Mucosa of descending colon (tissue), 3 donors: ENCODE results near the gene SOX5. TPM values are rescaled to one million over a fixed set of nuclear protein-coding genes. Genes with fewer than 3 reads are reported as not detected.

Source experiments
- ATAC-seq: fragments of 200-7000 bp; cut with Tn5 transposase; one replicate; pipeline ENCODE4 v1.9.1; 2020; ENCODE audit warnings: mild to moderate bottlenecking, moderate library complexity
- DNase-seq, 3 donors: peaks; one replicate each; pipeline ENCODE4 v3.0.0-alpha.2; 2020
- H3K36me3 ChIP-seq: fragments of 200-600 bp; one replicate; pipeline ENCODE4 v1.8.0; 2021; ENCODE audit warnings: low read depth, mild to moderate bottlenecking
- H3K4me1 ChIP-seq: fragments of 200-600 bp; one replicate; pipeline ENCODE4 v1.8.0; 2021; ENCODE audit warnings: low read depth, mild to moderate bottlenecking
- H3K4me3 ChIP-seq: fragments of 200-600 bp; one replicate; pipeline ENCODE4 v1.8.0; 2021; ENCODE audit warnings: mild to moderate bottlenecking
- H3K9me3 ChIP-seq: fragments of 200-600 bp; one replicate; pipeline ENCODE4 v1.8.0; 2021; ENCODE audit warnings: mild to moderate bottlenecking
- CTCF ChIP-seq: fragments of 200-600 bp; IDR thresholded peaks from one replicate; pipeline ENCODE4 v1.8.0; 2022; ENCODE audit warnings: antibody characterized with exemption, mild to moderate bottlenecking
- intact Hi-C, 2 donors: fragments of 100-400 bp; cut with DNase I in 1 of 2; cut with micrococcal nuclease in 1 of 2; formaldehyde crosslinking; loops; one replicate each; pipeline versions ENCODE4 v1.11.0 to v1.11.1; 2022; cut with DNase I, micrococcal nuclease
- total RNA-seq, 3 donors: library from RNA; stranded (reverse); fragmentation: NEBNext Ultra II Directional in 2 of 3; extraction: Animal tissue kit (Norgen Biotek cat#: 25700) in 2 of 3; gene quantifications; one replicate each; pipeline versions ENCODE4 v1.2.1 to v1.2.4, GENCODE V29; 2021 to 2023
- donor health status: DM: no; HTN: no; CAD: no; lungs with moderate emphysema.
- donor health status: DM: no; HTN: no; CAD: no.
- donor health status: DM: no; HTN: yes; CAD: no.

The SOX5 gene
- total RNA-seq, 3 donors from 2014 or later, result 2.8 to 13.0 (median 3.3) TPM

- ATAC-seq (no peak), DNase-seq (no peak)
- H3K9me3 ChIP-seq, result no peaks in the 10 kb centered on the region
- H3K4me3 ChIP-seq, result no peak overlapping the region
- intact Hi-C loops, result no loop called here
- H3K4me1 ChIP-seq, result no peaks in the 10 kb centered on the region
- no peaks in the 10 kb centered on the region for H3K36me3 ChIP-seq
- TF ChIP-seq CTCF, result no peak
Measured at GRCh38 chr12:23931176-23931575, 18.3 kb downstream of the SOX5 start.

- DNase-seq (no peak), ATAC-seq (no peak)
- no peak for TF ChIP-seq CTCF
- H3K4me1 ChIP-seq, result no peaks in the 10 kb centered on the region
- intact Hi-C loops, result no loop called here
- no peaks in the 10 kb centered on the region for H3K9me3 ChIP-seq
- H3K4me3 ChIP-seq, result no peak overlapping the region
- H3K36me3 ChIP-seq, result no peaks in the 10 kb centered on the region
Measured at GRCh38 chr12:23930599-23930998, 18.9 kb downstream of the SOX5 start.

GRCh38 chr12:23929906-23930305 lies 19.6 kb downstream of the SOX5 start:
- Histone ChIP-seq H3K36me3 (no peaks in the 10 kb centered on the region), H3K9me3 (no peaks in the 10 kb centered on the region), H3K4me3 (no peak overlapping the region), H3K4me1 (no peaks in the 10 kb centered on the region)
- no peak for TF ChIP-seq CTCF
- intact Hi-C loops, result no loop called here
- no peak for ATAC-seq
- DNase-seq, result no peak

GRCh38 chr12:23927907-23928306 lies 21.6 kb downstream of the SOX5 start:
- TF ChIP-seq CTCF, result no peak
- Histone ChIP-seq H3K9me3 (no peaks in the 10 kb centered on the region), H3K36me3 (no peaks in the 10 kb centered on the region), H3K4me3 (no peak overlapping the region), H3K4me1 (no peaks in the 10 kb centered on the region)
- ATAC-seq (no peak), DNase-seq (no peak)
- intact Hi-C loops, result no loop called here

GRCh38 chr12:23921099-23921856 lies 28.2 kb downstream of the SOX5 start:
- Histone ChIP-seq H3K4me3 (no peak overlapping the region), H3K9me3 (no peaks in the 10 kb centered on the region), H3K4me1 (no peaks in the 10 kb centered on the region), H3K36me3 (no peaks in the 10 kb centered on the region)
- DNase-seq (no peak), ATAC-seq (no peak)
- intact Hi-C loops, result no loop called here
- TF ChIP-seq CTCF, result no peak
